HT1080 (cell line): Measurements from ENCODE around the gene TRIM9. TPM values are rescaled to one million over a fixed set of nuclear protein-coding genes. Genes with fewer than 3 reads are reported as not detected.

Experiments
- DNase-seq: peaks from one replicate; pipeline ENCODE4 v3.0.0-alpha.2; 2015; ENCODE audit warnings: low read depth
- total RNA-seq: library from RNA; depleted of rRNA; stranded (reverse); fragments of >200 nt; shearing (Covaris generic); gene quantifications from 2 replicates; pipeline ENCODE4 v1.2.3, GENCODE V29; 2014

TRIM9 gene
- total RNA-seq, 1 experiment from 2014 or later, result 1.8 TPM

GRCh38 chr14:51058382-51058781 is 36.5 kb downstream of the TRIM9 start:
- no peak for DNase-seq

GRCh38 chr14:51056421-51056820 is 38.5 kb downstream of the TRIM9 start:
- no peak for DNase-seq

GRCh38 chr14:51053157-51053556 is 41.7 kb downstream of the TRIM9 start:
- DNase-seq, result no peak

- no peak for DNase-seq
Measured at GRCh38 chr14:51044961-51045360, 49.9 kb downstream of the TRIM9 start.

- peak; percentile 9 for DNase-seq
Measured at GRCh38 chr14:51041883-51042282, 53.0 kb downstream of the TRIM9 start.

- no peak for DNase-seq
Measured at GRCh38 chr14:51041108-51041531, 53.8 kb downstream of the TRIM9 start.

- no peak for DNase-seq
Measured at GRCh38 chr14:51039252-51039651, 55.7 kb downstream of the TRIM9 start.

GRCh38 chr14:51035611-51036192 is 59.2 kb downstream of the TRIM9 start:
- DNase-seq, result no peak

GRCh38 chr14:51028851-51029754 is 65.8 kb downstream of the TRIM9 start:
- DNase-seq, result no peak

GRCh38 chr14:51028361-51028760 is 66.5 kb downstream of the TRIM9 start:
- no peak for DNase-seq

- DNase-seq, result no peak
Measured at GRCh38 chr14:51024377-51024776, 70.5 kb downstream of the TRIM9 start.

- no peak for DNase-seq
Measured at GRCh38 chr14:51023964-51024363, 70.9 kb downstream of the TRIM9 start.

GRCh38 chr14:51022769-51023168 is 72.1 kb downstream of the TRIM9 start:
- DNase-seq, result no peak

GRCh38 chr14:51020024-51020710 is 74.7 kb downstream of the TRIM9 start:
- DNase-seq, result peak; percentile 5

GRCh38 chr14:51019089-51019488 is 75.8 kb downstream of the TRIM9 start:
- DNase-seq, result no peak

GRCh38 chr14:51018521-51018920 is 76.4 kb downstream of the TRIM9 start:
- DNase-seq, result no peak

GRCh38 chr14:51014625-51015024 is 80.3 kb downstream of the TRIM9 start:
- DNase-seq, result peak; percentile 72

- peak; percentile 69 for DNase-seq
Measured at GRCh38 chr14:51014086-51014485, 80.8 kb downstream of the TRIM9 start.

- no peak for DNase-seq
Measured at GRCh38 chr14:51012055-51012454, 82.8 kb downstream of the TRIM9 start.

- no peak for DNase-seq
Measured at GRCh38 chr14:51008446-51008845, 86.5 kb downstream of the TRIM9 start.

GRCh38 chr14:51006781-51007211 is 88.1 kb downstream of the TRIM9 start:
- peak; percentile 88 for DNase-seq

GRCh38 chr14:51006324-51006723 is 88.6 kb downstream of the TRIM9 start:
- DNase-seq, result no peak
